HG02852 (cell line): ENCODE data around the gene ELAVL3.
"Not testable (repeated sequence)": the region's sequence is repeated elsewhere in the genome, so short reads cannot be mapped to it uniquely, and the experiment has no call there.

Source experiments
- ATAC-seq: cut with Tn5 transposase; IDR thresholded peaks from one replicate; pipeline ENCODE4 v1.9.1; 2021; ENCODE audit warnings: mild to moderate bottlenecking, moderate library complexity; ENCODE audit not compliant: unreplicated experiment

The ELAVL3 gene

GRCh38 chr19:11486661-11487503 is 6.0 kb upstream of the ELAVL3 start:
- no peak for ATAC-seq

DNA sequence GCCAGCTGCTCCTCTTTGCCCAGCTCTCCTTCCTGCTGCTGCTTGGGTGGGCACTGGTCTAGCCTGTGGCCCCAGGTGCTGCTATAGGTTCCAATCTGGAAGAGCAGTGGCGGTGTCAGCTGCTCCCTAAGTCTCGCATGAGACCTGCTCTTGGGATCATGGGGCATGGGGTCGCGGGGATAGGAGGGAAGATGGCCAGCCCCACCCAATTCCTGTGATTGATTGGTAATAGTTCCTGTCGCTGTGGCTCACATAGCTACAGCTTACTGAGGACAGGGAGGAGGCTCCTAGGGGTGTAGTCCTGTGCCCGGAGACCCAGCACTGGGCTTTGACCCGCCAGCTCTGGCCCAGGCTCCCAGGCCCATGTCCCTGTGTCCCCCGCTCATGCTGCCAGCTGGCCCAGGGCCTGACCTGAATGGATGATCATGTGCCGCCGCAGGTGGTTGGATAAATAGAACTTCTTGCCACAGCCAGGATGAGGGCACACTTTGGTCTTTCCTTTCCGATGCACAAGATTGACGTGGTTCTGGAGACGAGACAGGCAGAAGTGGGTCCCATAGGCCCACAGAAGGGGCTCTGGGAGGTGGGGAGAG is 4.5 kb upstream of the ELAVL3 start:
- ATAC-seq, result no peak

GRCh38 chr19:11483366-11484111 is 2.7 kb upstream of the ELAVL3 start:
- no peak for ATAC-seq

DNA sequence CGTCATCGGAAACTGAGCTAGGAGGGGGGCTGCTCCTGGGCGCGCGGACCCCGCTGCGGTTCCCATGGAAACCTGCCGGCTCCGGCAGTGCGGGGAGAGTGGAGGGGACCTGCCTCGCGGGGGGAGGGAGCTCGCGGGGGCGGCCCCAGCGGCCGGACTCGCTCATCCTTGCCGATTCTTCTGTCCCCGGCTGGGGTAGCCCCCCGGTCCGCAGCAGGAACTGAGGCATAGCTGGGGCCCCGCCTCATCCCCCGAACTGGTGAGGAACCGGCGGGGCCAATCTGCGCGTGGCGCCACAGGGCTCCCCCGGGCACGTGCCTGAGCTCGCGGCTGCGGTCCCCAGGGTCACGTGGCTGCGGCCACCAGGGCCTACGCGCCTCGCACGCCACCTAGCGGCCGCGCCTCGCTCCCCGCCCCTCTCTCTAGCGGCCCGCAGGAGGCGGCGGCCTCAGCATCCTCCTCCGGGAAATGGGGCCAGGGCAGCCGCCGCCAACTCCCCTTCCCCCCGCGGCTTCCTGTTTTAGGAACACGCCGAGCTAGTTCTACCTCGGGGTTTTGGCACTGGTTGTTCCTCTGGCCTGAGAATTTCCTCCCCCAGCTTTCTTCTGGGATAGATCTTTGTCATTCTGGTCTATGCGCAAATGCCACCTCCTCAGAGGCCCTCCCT is 1.7 kb upstream of the ELAVL3 start:
- ATAC-seq, result no peak

DNA sequence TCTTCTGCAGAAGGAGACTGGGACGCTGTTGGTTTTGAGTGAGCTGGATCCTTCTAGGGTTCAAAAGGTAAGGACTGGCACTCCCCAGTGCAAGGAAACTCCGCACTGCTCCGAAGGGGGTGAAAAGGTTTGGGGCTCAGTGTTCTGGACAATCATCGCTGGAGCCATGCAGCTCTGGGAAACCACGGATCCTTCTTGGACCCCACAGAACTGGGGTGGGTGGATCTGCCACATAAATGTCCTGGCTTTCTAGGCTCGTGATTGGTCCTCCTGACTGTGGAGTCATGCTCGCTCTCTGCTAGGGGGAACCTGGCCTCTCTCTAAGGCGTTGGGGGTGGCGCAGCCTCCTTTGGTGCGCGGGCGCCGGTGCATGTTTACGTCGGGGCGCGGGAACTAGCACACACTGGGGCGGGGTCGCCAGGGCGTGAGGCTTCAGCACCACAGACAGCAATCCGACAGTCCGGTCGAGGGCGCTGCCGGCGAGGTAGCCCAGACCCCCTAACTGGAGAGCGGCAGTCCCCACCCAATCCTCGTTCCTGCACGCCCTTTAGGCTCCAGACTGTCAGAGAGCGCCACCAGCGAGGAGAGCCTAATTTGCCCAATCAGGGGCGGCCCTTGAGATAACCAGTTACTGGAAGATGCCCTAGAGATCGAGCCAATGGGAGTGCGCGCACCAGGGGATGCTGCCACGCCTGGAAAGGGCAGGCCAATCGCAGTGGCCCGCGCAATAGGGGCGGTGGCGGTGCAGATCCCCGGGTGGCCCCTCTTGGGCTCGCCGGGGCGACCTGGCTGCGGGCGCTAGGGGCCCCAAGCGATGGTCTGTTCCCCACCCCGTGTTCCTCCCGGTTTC is 913 bp upstream of the ELAVL3 start:
- ATAC-seq, result no peak

- ATAC-seq, result no peak
Measured at GRCh38 chr19:11479898-11480714, 740 bp downstream of the ELAVL3 start.

GRCh38 chr19:11479090-11479897 is 1.6 kb downstream of the ELAVL3 start:
- ATAC-seq, result no peak

DNA sequence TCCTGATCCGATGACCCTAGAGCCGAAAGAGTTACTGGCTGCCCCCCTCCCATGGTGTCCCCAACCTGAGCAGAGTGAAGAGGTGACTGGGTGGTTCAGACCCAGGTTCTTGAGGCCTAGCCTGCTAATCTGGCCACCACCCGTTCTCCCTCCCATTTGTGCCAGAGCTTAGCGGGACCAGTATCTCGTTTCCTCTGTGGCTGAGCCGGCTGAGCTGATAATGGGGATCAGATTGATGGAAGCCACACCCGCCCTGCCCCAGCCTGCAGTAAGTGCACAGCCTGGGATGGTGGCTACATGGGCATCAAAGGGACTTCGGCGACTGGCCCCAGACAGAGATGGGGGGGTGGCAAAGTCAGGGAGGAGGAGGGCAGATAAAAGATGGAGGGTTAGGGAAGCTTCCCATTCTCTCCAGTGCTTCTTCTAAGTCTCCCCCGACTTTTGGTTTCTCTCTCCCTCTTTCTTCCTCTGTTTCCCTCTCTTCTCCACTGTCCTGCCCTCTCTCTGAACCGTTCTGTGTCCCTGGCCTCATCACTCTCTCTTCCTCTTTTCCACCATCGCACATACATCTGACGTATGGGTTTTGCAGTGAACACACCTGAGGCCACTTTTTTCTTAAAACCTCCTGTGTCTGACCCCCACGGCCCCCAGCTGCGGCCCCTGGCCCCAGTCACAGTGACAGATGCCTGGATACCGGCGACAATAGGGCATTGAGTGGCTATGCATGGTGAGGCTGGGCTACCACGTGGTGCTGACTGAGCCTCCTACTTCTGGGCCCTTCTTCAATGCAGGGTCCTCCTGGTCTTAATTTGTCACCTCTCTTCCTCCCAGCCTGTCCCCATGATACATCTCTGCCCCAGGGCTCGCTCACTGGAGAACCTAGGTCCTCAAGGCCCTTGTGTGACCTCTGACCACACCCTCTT is 2.4 kb downstream of the ELAVL3 start:
- no peak for ATAC-seq

DNA sequence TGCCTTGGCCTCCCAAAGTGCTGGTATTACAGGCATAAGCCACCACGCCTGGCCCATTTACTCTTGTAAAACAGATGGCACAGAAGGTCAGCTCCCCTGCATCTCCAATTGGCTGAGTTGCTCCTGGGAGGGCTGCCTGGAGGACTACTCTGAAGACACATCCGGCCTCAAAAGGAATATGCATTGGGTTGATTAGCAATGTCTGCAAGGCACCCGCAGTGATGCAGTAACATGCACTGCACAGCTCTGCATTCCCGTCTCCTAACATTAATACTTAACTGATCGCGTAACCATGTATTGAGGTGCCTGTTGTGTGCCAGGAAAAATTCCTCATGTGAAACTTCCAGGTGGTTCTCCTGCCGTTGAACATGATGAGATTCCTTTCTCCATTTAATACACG is 5.0 kb downstream of the ELAVL3 start:
- no peak for ATAC-seq

DNA sequence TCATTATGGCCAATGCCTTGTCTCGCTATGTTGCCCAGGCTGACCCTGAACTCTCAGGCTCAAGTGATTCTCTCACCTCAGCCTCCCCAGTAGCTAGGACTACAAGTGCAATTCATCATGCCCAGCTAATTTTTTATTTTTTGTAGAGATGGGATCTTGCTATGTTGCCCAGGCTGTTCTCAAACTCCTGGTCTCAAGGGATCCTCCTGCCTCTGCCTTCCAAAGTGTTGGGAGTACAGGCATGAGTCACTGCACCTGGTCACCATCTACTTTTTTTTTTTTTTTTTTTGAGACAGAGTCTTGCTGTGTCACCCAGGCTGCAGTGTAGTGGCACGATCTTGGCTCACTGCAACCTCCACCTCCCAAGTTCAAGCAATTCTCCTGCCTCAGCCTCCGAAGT is 5.5 kb downstream of the ELAVL3 start:
- ATAC-seq, result not testable (repeated sequence)

- ATAC-seq, result no peak
Measured at GRCh38 chr19:11473725-11474124, 7.1 kb downstream of the ELAVL3 start.

DNA sequence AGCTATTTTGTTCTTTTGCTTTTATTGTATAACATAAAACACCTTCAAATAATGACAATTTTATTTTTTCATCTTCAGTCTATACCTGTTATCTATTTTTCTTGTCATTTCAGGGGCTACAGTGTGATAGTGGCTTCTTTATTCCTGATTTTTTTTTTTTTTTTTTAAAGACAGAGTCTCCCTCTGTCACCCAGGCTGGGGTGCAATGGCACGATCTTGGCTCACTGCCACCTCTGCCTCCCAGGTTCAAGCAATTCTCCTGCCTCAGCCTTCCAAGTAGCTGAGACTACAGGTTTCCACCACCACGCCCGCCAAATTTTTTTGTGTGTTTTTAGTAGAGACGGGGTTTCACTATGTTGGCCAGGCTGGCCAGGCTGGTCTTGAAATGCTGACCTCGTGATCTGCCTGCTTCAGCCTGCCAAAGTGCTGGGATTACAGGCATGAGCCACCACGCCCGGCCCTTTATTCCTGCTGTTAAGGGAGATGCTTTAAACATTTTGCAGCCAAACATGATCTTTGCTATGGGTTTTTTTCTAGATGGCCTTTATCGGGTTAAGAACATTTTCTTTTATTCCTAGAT is 12.5 kb downstream of the ELAVL3 start:
- ATAC-seq, result not testable (repeated sequence)

- ATAC-seq, result no peak
Measured at GRCh38 chr19:11465600-11465999, 15.2 kb downstream of the ELAVL3 start.

GRCh38 chr19:11464333-11465265 is 16.2 kb downstream of the ELAVL3 start:
- no peak for ATAC-seq

DNA sequence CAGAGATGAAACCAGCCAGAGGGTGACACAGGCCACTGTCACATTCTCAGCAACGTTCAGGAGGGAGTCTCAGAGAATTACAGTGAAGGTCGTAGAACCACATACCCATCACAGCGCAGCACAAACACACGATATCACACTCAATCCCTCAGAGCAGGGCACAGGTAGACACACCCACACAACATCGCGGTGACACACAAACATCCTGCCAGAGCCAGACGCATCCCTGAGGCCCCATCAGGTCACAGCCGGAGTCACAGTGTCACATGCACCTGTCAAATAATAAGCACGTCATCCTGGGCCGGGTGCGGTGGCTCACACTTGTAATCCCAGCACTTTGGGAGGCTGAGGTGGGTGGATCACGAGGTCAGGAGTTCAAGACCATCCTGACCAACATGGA is 17.5 kb downstream of the ELAVL3 start:
- no peak for ATAC-seq

GRCh38 chr19:11461453-11461852 is 19.4 kb downstream of the ELAVL3 start:
- ATAC-seq, result no peak
